Ishikawa (cell line): Measurements from ENCODE around the gene C4orf50.

Experiments
- CEBPB ChIP-seq: IDR thresholded peaks from 2 replicates; pipeline ENCODE4 v1.6.1; 2012
- CREB1 ChIP-seq: IDR thresholded peaks from 2 replicates; pipeline ENCODE4 v1.6.1; 2012; ENCODE audit warnings: low read depth
- EGR1 ChIP-seq: IDR thresholded peaks from 2 replicates; pipeline ENCODE4 v1.6.1; 2012
- EP300 ChIP-seq: IDR thresholded peaks from 2 replicates; pipeline ENCODE4 v1.6.1; 2012; ENCODE audit warnings: borderline replicate concordance
- FOXM1 ChIP-seq: IDR thresholded peaks from 2 replicates; pipeline ENCODE4 v1.6.1; 2012; ENCODE audit warnings: low read depth, borderline replicate concordance
- NFIC ChIP-seq: IDR thresholded peaks from 2 replicates; pipeline ENCODE4 v1.6.1; 2012
- RAD21 ChIP-seq: IDR thresholded peaks from 2 replicates; pipeline ENCODE4 v1.6.1; 2012; ENCODE audit warnings: low read depth
- TAF1 ChIP-seq: IDR thresholded peaks from 2 replicates; pipeline ENCODE4 v1.6.1; 2012; ENCODE audit warnings: low read depth, mild to moderate bottlenecking
- TCF12 ChIP-seq: IDR thresholded peaks from 2 replicates; pipeline ENCODE4 v1.6.1; 2012; ENCODE audit warnings: low read depth
- TEAD4 ChIP-seq: IDR thresholded peaks from 2 replicates; pipeline ENCODE4 v1.6.1; 2012
- YY1 ChIP-seq: IDR thresholded peaks from 2 replicates; pipeline ENCODE4 v1.6.1; 2012; ENCODE audit warnings: low read depth
- ZBTB7A ChIP-seq: IDR thresholded peaks from 2 replicates; pipeline ENCODE4 v1.6.1; 2012; ENCODE audit warnings: low read depth
- TF ChIP-seq, protein P1 (sequence below): IDR thresholded peaks from 2 replicates; pipeline ENCODE4 v1.6.1; 2012
- TF ChIP-seq, protein P2 (sequence below): IDR thresholded peaks from 2 replicates; pipeline ENCODE4 v1.6.1; 2012
- TF ChIP-seq, protein P3 (sequence below): IDR thresholded peaks from 2 replicates; pipeline ENCODE4 v1.6.1; 2012; ENCODE audit warnings: low read depth, mild to moderate bottlenecking

Gene C4orf50

DNA sequence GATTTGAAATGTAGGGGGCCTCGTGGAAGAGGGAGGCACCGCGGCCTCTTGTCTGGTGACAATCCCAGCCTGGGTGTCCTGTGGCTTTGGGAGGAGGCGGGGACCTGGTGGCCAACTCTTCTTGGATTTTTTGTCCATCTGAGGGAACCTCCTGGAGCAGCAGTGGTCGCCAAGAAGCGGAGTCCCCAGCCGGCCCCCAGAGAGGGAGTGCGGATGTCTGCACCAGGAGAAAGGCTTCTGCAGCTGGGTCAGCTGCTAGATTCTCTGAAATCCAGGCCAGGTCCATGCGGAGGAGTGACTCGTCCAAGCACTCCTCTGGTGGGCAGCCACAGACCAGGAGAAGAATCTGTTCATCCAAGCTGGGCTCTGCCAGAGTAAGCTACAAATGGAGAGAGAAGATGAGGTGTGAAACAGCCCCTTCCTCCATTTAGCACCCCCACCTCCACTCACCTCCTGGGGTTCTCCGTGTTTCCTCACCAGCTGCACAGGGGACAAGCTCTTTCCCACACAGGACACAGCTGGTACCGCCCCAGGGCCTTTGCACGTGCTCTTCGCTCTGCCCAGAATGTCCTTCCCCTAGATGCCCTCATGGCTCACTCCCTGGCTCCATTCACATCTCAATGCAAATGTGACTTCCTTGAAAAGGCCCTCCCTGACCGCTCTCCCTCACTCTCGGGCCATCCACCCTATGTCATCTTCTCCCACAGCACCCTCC lies 27.6 kb downstream of the C4orf50 start:
- no peak for TF ChIP-seq ZBTB7A

DNA sequence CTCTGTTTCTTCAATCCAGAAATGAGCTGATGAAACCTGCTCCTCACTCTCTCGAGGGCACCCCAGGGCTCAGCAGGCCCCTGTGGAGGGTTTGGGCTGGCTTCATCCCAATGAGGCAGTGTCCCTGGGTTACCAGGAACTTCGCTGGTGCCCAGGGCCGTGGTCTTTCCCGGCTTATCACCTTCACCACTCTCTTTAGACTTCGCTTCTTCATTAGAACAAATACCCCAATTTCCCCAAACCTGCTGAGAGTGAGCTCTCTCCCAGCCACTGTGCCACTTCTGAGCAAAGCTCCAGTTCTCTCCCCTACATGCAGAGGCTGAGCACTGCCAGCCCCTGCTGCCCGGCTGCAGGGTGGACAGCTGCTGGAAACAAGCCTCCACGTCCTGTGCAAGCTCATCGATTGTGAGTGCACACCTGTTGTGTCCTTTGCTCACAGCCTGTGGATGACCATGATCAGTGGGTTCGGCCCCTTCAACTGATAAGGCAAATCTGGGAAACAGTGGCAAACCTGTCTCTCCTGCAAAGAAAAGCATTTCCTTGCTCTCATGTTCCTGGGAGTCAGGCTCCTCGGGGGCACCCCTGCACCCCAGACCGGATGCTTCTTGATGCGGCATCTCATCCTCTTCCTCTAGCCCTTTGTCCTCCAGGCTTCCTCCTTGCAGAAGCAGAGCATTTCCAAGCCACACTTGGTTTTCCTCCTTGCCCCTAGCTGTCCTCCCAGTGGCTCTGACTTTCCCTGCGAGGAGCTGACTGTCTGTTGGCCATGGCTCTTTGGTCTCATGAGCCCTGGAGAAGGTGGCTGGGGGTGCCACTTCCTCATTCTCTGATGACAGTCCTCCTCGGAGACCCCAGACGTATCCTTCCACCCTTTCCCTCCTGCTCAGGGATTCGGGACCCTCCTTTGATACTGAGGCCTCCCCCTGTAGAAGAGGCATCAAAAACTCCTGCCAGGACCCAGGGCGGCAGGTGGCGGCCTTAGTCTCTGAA lies 28.7 kb downstream of the C4orf50 start:
- TF ChIP-seq EGR1 (no peak), NFIC (no peak), EP300 (no peak), CREB1 (no peak), TAF1 (no peak), TCF12 (no peak), TEAD4 (no peak), RAD21 (no peak), FOXM1 (no peak), YY1 (no peak), ZBTB7A (no peak), CEBPB (no peak)
- TF ChIP-seq, protein P1, sequence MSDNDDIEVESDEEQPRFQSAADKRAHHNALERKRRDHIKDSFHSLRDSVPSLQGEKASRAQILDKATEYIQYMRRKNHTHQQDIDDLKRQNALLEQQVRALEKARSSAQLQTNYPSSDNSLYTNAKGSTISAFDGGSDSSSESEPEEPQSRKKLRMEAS = no peak
- TF ChIP-seq, protein P2, sequence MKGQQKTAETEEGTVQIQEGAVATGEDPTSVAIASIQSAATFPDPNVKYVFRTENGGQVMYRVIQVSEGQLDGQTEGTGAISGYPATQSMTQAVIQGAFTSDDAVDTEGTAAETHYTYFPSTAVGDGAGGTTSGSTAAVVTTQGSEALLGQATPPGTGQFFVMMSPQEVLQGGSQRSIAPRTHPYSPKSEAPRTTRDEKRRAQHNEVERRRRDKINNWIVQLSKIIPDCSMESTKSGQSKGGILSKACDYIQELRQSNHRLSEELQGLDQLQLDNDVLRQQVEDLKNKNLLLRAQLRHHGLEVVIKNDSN = no peak
- TF ChIP-seq, protein P3, sequence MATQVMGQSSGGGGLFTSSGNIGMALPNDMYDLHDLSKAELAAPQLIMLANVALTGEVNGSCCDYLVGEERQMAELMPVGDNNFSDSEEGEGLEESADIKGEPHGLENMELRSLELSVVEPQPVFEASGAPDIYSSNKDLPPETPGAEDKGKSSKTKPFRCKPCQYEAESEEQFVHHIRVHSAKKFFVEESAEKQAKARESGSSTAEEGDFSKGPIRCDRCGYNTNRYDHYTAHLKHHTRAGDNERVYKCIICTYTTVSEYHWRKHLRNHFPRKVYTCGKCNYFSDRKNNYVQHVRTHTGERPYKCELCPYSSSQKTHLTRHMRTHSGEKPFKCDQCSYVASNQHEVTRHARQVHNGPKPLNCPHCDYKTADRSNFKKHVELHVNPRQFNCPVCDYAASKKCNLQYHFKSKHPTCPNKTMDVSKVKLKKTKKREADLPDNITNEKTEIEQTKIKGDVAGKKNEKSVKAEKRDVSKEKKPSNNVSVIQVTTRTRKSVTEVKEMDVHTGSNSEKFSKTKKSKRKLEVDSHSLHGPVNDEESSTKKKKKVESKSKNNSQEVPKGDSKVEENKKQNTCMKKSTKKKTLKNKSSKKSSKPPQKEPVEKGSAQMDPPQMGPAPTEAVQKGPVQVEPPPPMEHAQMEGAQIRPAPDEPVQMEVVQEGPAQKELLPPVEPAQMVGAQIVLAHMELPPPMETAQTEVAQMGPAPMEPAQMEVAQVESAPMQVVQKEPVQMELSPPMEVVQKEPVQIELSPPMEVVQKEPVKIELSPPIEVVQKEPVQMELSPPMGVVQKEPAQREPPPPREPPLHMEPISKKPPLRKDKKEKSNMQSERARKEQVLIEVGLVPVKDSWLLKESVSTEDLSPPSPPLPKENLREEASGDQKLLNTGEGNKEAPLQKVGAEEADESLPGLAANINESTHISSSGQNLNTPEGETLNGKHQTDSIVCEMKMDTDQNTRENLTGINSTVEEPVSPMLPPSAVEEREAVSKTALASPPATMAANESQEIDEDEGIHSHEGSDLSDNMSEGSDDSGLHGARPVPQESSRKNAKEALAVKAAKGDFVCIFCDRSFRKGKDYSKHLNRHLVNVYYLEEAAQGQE = no peak

DNA sequence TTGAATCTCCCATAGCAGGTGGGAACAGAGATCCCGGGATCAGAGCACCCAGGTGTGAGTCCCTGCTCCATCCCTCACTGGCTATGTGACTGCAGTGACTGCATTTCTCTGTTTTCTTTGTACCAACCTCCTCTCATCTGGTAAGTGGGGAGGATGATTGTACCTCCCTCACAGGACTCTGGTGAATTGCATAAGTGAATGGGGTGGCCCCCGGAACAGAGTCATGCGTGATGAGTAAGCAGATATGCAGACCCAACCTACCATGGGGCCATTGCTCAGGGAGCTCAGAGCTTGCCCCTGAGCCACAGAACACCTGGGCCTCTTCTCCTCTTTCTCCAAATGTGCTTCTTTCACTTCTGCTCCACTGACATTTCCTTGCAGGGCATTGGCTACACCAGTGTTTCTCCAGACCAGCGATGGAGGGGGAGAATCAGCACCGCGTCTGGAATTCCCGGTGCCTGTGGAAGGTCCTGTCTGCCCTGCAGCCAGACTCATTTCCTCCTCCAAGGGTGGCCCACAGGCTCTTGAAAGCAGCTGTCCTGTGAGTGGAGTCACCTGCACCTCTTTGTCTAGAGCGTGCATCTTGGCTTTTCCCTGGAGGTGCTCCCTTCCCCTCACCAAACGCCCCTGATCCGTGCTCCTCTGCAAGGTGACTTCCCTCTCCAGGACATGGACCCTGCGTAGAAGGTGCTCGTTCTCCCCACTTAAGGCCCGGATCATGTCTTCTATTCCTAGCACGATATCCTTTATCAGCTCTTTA lies 30.0 kb downstream of the C4orf50 start:
- TF ChIP-seq CEBPB = no peak
- no peak for TF ChIP-seq EP300
- TF ChIP-seq, protein P1 = no peak
- TF ChIP-seq CREB1 = no peak
- no peak for TF ChIP-seq ZBTB7A
- TF ChIP-seq, protein P2 = no peak
- TF ChIP-seq, protein P3 = no peak

DNA sequence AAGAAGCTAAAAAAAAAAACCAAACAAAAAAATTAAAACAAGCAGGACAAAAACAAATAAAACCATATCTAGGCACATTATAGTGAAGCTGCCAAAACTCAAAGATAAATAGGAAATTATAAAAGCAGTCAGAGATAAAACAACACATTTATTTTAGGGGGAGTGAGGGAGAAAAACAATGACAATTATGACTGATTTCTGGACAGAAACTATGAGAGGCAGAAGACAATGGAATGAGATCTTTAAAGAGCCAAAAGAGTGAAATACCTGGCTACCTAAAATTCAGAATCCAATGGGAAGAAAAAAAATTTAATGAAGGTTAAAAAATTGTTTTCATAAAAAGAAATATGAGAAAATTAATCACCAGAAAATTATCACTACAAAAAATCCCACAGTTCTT lies 33.4 kb downstream of the C4orf50 start:
- TF ChIP-seq TAF1 (no peak), FOXM1 (no peak), CREB1 (no peak), TCF12 (no peak), ZBTB7A (no peak)

DNA sequence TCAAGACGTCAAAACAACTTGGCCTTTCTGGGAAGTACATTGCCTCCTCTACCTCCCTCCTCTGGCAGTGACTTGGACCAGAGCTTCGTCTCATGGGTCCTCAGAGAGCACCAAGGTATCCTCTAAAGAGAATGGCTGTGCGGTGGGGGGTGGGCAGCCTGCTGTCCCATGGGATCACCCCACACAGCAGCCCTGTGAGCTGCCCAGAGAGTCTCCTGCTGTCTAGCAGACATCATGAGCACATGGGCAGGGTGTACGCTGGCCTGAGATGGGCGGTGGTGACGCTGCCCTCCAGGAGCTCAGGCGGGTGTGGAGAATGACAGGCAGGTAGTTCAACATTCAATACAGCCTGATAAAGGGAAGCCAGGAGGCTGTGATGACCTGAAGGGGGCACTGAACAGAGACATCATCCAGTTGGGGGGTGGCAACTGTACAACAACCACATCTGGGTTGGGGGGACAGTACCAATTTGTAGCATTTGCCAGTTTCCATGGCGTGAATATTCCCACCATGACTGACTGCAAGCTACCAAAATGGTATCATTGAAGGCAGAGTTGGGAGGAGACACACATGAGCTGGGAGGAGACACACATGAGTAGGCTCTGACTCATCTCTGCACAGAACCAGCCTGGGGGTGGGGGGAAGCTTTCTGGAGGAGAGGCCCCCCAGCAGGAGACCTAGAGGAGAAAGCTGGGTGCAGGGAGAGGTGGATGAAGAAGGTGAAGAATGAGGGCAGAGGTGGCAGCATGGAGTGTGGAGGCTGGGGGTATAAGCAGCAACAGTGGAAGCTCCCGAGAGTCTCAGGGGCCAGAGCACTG lies 35.9 kb downstream of the C4orf50 start:
- TF ChIP-seq TAF1 = no peak
- TF ChIP-seq, protein P2 = no peak
- TF ChIP-seq YY1 = no peak
- no peak for TF ChIP-seq NFIC
- TF ChIP-seq EGR1 = no peak
- TF ChIP-seq, protein P3 = no peak
- no peak for TF ChIP-seq TEAD4
- no peak for TF ChIP-seq TCF12
- no peak for TF ChIP-seq CEBPB
- TF ChIP-seq FOXM1 = no peak
- no peak for TF ChIP-seq RAD21
